HG03039 (cell line): ENCODE data around the gene DENND1A.
"Not testable (repeated sequence)": the region's sequence is repeated elsewhere in the genome, so short reads cannot be mapped to it uniquely, and the experiment has no call there.

Experiments used
- ATAC-seq: cut with Tn5 transposase; IDR thresholded peaks from one replicate; pipeline ENCODE4 v1.9.1; 2021; ENCODE audit warnings: mild to moderate bottlenecking, moderate library complexity; ENCODE audit not compliant: unreplicated experiment

The DENND1A gene

GRCh38 chr9:123336959-123337358 is 593.0 kb downstream of the DENND1A start:
- no peak for ATAC-seq

- no peak for ATAC-seq
These were observed 593.5 kb downstream of the DENND1A start for GRCh38 chr9:123336449-123336848.

- no peak for ATAC-seq
These were observed 594.0 kb downstream of the DENND1A start for GRCh38 chr9:123335986-123336329.

- ATAC-seq = no peak
These were observed 594.5 kb downstream of the DENND1A start for GRCh38 chr9:123335193-123335985.

GRCh38 chr9:123334639-123335038 is 595.3 kb downstream of the DENND1A start:
- no peak for ATAC-seq

- ATAC-seq = not testable (repeated sequence)
These were observed 596.8 kb downstream of the DENND1A start for GRCh38 chr9:123333058-123333669.

- no peak for ATAC-seq
These were observed 598.4 kb downstream of the DENND1A start for GRCh38 chr9:123331346-123332060.
